ENCODE data around the gene INPP5A.

GRCh38 chr10:132590752-132591121, 53.1 kb downstream of the INPP5A start:
- TF ChIP-seq SPI1 (IDR thresholded peaks at IDR 0.05; ENCODE audit: low read depth, low read length), result no peak
- no peak for TF ChIP-seq POLR2A (IDR thresholded peaks at IDR 0.05; ENCODE audit: low read depth, low read length)
